A673 (cell line): ENCODE data around the gene ADAMTS3. TPM values are rescaled to one million over a fixed set of nuclear protein-coding genes. Genes with fewer than 3 reads are reported as not detected.

Source experiments
- BruUV-seq: library from RNA; stranded (reverse); fragments of 400-500 nt; replicated peaks from 2 replicates; lab custom pipeline; 2021; lab: Mats Ljungman, UMichigan
- CTCF ChIA-PET: fragments of 300-600 bp; sonication (Branson Sonifier 250); formaldehyde crosslinking; loops from one replicate; lab custom pipeline; 2022; ENCODE audit warnings: antibody characterized with exemption; lab: Charles Lee
- POLR2A ChIA-PET: fragments of 300-600 bp; sonication (Branson Sonifier 250); formaldehyde crosslinking; loops from one replicate; lab custom pipeline; 2022; ENCODE audit warnings: antibody characterized with exemption; ENCODE audit not compliant: low non-redundant PET; lab: Charles Lee
- DNase-seq: peaks from one replicate; pipeline ENCODE4 v3.0.0-alpha.2; 2015; ENCODE audit warnings: low spot score
- H3K27ac ChIP-seq: fragments of 200-600 bp; sonication (generic); 2 replicates; pipeline ENCODE4 v1.5.1; 2016; ENCODE audit warnings: mixed run types, low read depth, mild to moderate bottlenecking, mixed read lengths, antibody characterized with exemption, low read length; ENCODE audit not compliant: poor library complexity, severe bottlenecking
- H3K27me3 ChIP-seq: fragments of 200-600 bp; sonication (generic); replicated peaks from 2 replicates; pipeline ENCODE4 v1.6.1; 2017; ENCODE audit warnings: mixed run types, low read depth, mild to moderate bottlenecking, mixed read lengths, antibody characterized with exemption, low read length; ENCODE audit not compliant: insufficient read depth, poor library complexity
- H3K36me3 ChIP-seq: fragments of 200-600 bp; sonication (generic); 2 replicates; pipeline ENCODE4 v1.6.1; 2016; ENCODE audit warnings: mixed run types, mild to moderate bottlenecking, mixed read lengths, antibody characterized with exemption, low read length; ENCODE audit not compliant: insufficient read depth, poor library complexity, severe bottlenecking
- H3K4me1 ChIP-seq: fragments of 200-600 bp; sonication (generic); 2 replicates; pipeline ENCODE4 v1.6.1; 2017; ENCODE audit warnings: mixed run types, mild to moderate bottlenecking, mixed read lengths, antibody characterized with exemption, low read length; ENCODE audit not compliant: insufficient read depth, poor library complexity, severe bottlenecking
- H3K4me3 ChIP-seq: fragments of 200-600 bp; sonication (generic); 2 replicates; pipeline ENCODE4 v1.5.1; 2016; ENCODE audit warnings: low read depth, mixed run types, mild to moderate bottlenecking, mixed read lengths, low read length; ENCODE audit not compliant: poor library complexity, severe bottlenecking
- H3K9me3 ChIP-seq: fragments of 200-600 bp; sonication (generic); 2 replicates; pipeline ENCODE4 v1.6.1; 2016; ENCODE audit warnings: mixed run types, low read depth, mild to moderate bottlenecking, mixed read lengths, antibody characterized with exemption, low read length; ENCODE audit not compliant: poor library complexity, severe bottlenecking
- EZH2 ChIP-seq: fragments of 200-600 bp; sonication (generic); IDR thresholded peaks from 2 replicates; pipeline ENCODE4 v1.6.1; 2017; ENCODE audit warnings: borderline replicate concordance, low read depth, mild to moderate bottlenecking, mixed read lengths, antibody characterized with exemption, low read length; ENCODE audit not compliant: poor library complexity, severe bottlenecking
- intact Hi-C: fragments of 100-400 bp; cut with micrococcal nuclease; formaldehyde crosslinking; loops from one replicate; pipeline ENCODE4 v1.10.0; 2022; ENCODE audit not compliant: unreplicated experiment
- total RNA-seq: library from RNA; stranded (reverse); gene quantifications from 2 replicates; pipeline ENCODE4 v1.2.3, GENCODE V29; 2021
- TF ChIP-seq, protein P1 (sequence below): fragments of 300-800, 200-600 bp; sonication (generic); conservative IDR thresholded peaks from 2 replicates; pipeline ENCODE4 v1.5.1; 2017; ENCODE audit warnings: low read depth, mild to moderate bottlenecking, antibody characterized with exemption, low read length, moderate library complexity, mixed read lengths

The ADAMTS3 gene
- total RNA-seq, 1 experiment from 2014 or later: 0.17 TPM

DNA sequence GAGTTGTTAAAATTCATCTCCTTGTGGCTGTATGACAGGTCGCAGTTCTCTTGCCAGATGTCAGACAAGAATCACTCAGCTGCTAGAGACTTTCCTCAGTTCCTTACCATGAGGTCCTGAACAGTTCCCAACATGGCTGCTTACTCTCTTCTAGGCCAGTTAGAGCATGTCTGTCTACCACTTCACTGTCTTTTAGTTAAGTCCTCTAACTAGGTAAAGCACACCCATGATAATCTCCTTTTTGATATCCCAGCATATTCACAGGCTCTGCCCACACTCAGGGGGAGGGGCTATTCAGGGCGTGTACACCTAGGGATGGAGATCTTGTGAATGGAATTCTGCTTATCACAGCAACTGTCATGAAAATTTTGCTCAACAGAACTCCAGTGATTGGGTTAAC lies 190.1 kb downstream of the ADAMTS3 start:
- Histone ChIP-seq H3K4me1 (no peaks in the 10 kb centered on the region), H3K27me3 (no peaks in the 10 kb centered on the region), H3K4me3 (no peak overlapping the region), H3K27ac (no peak overlapping the region), H3K36me3 (no peaks in the 10 kb centered on the region), H3K9me3 (no peaks in the 10 kb centered on the region)
- TF ChIP-seq EZH2: no peak
- TF ChIP-seq, protein P1, sequence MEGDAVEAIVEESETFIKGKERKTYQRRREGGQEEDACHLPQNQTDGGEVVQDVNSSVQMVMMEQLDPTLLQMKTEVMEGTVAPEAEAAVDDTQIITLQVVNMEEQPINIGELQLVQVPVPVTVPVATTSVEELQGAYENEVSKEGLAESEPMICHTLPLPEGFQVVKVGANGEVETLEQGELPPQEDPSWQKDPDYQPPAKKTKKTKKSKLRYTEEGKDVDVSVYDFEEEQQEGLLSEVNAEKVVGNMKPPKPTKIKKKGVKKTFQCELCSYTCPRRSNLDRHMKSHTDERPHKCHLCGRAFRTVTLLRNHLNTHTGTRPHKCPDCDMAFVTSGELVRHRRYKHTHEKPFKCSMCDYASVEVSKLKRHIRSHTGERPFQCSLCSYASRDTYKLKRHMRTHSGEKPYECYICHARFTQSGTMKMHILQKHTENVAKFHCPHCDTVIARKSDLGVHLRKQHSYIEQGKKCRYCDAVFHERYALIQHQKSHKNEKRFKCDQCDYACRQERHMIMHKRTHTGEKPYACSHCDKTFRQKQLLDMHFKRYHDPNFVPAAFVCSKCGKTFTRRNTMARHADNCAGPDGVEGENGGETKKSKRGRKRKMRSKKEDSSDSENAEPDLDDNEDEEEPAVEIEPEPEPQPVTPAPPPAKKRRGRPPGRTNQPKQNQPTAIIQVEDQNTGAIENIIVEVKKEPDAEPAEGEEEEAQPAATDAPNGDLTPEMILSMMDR: no peak
- no TSS peak for BruUV-seq
- ChIA-PET CTCF (no interaction called here), POLR2A (no interaction called here)
- intact Hi-C loops: no loop called here
- DNase-seq: no peak

GRCh38 chr4:72377491-72378194 lies 191.4 kb downstream of the ADAMTS3 start:
- Histone ChIP-seq H3K27me3 (no peaks in the 10 kb centered on the region), H3K36me3 (no peaks in the 10 kb centered on the region), H3K4me1 (no peaks in the 10 kb centered on the region), H3K4me3 (no peak overlapping the region), H3K9me3 (no peaks in the 10 kb centered on the region), H3K27ac (no peak overlapping the region)
- no TSS peak for BruUV-seq
- TF ChIP-seq, protein P1: no peak
- no peak for TF ChIP-seq EZH2
- intact Hi-C loops: no loop called here
- POLR2A ChIA-PET: no interaction called here
- CTCF ChIA-PET: no interaction called here
- DNase-seq: no peak

GRCh38 chr4:72376901-72377300 lies 192.1 kb downstream of the ADAMTS3 start:
- no peak overlapping the region for H3K4me3 ChIP-seq
- H3K4me1 ChIP-seq: no peaks in the 10 kb centered on the region
- H3K36me3 ChIP-seq: no peaks in the 10 kb centered on the region
- DNase-seq: no peak
- H3K27me3 ChIP-seq: no peaks in the 10 kb centered on the region
- H3K27ac ChIP-seq: no peak overlapping the region
- BruUV-seq: no TSS peak
- intact Hi-C loops: no loop called here
- ChIA-PET POLR2A (no interaction called here), CTCF (no interaction called here)
- H3K9me3 ChIP-seq: no peaks in the 10 kb centered on the region
- no peak for TF ChIP-seq EZH2
- TF ChIP-seq, protein P1: no peak
